HG03354 (cell line): Measurements from ENCODE around the gene PRKCZ.

Experiments used
- ATAC-seq: cut with Tn5 transposase; IDR thresholded peaks from one replicate; pipeline ENCODE4 v1.9.1; 2021; ENCODE audit warnings: mild to moderate bottlenecking; ENCODE audit not compliant: unreplicated experiment, poor library complexity, severe bottlenecking

The PRKCZ gene

GRCh38 chr1:2228694-2229036 lies 178.5 kb downstream of the PRKCZ start:
- ATAC-seq = no peak

- ATAC-seq = no peak
Measured at GRCh38 chr1:2229037-2229864, 179.0 kb downstream of the PRKCZ start.

DNA sequence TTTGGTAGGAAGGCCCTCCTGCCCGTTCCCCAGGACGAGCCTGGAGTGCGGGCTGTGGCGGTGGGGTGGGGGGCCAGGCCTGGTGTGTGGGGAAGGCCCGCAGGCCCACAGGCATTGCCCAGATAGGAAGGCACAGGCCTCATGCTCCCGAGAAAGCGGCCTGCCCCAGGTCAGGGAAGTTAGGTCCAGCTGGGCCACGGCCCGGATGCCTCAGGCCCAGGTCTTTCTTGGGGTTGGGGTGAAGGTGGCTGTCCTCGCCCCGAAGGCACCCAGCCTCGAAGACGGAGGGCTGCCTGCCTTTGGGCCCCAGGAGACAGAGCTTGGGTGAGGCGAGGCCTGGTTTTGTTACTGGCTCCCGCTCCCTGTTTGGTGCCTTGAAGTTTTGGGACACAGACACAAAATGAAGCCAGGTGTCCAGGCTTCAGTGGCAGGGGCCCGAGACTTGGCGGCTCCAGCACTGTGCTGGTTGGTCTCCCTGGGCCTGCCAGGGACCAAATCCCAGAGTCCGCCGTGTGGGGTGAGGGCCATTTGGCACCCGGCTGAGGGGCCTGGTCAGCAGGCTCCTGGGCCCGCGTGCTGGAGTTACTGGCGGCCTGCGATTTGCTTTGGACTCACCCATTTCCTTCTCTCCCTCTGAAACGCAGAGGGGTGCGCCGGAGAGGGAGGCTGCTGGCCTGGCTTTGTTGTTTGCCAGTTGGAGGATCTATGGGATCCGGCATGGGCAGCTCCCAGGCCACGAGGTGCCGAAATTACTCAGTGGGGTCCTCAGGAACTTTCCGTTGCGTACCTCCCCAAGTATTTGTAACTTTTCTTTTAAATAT lies 179.9 kb downstream of the PRKCZ start:
- no peak for ATAC-seq

- no peak for ATAC-seq
Measured at GRCh38 chr1:2230781-2231531, 180.7 kb downstream of the PRKCZ start.

GRCh38 chr1:2231532-2232254 lies 181.5 kb downstream of the PRKCZ start:
- ATAC-seq = no peak

GRCh38 chr1:2232255-2232915 lies 182.2 kb downstream of the PRKCZ start:
- no peak for ATAC-seq

DNA sequence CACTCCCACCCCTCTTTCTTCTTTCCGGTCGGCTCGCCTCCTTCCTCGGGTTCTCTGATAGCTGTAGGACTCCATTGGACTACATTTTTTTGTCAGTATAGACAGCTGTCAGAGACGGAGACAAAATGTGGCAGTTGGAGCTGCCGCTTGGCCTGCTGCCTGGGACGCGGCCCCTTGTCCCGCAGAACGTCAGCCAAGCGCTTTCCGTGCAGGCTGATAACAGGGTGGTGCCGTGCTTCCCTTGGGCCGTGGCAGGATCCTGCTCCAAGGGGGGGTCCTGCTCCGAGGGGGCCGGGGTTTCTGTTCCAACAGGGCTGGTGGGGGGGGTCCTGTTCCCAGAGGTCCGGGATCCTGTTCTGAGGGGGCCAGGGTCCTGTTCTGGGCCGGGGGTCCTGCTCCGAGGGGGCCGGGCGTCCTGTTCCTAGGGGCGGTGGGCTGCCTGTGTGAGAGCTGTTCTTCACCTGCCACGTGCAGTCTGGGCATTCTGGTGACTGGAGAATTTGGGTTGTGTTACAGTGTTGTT lies 182.8 kb downstream of the PRKCZ start:
- ATAC-seq = no peak

DNA sequence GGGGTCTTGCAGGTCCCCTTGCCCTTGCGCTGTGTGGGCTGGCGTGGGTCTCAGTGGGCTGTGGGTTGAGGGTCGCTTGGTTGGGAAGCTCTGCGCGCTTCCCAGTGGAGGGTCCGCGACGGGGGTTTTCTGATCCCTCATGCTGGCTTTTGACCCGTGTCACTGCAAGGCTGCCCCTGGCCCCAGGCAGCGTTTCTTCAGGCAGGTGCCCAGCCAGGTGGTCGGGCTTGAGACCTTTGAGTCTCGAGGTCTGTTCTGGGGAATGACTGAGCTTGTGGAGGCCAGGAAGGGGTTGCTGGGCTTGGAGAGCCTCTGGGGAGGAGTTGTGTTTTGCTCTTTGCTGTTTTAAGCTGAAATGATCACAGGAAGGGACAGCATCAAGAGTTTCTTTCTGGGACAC lies 183.3 kb downstream of the PRKCZ start:
- ATAC-seq = no peak

- ATAC-seq = no peak
Measured at GRCh38 chr1:2233997-2234761, 184.0 kb downstream of the PRKCZ start.

- no peak for ATAC-seq
Measured at GRCh38 chr1:2234762-2235113, 184.5 kb downstream of the PRKCZ start.
